DND-41 (cell line): ENCODE data around the gene CWC15.

ENCODE experiments used
- ATAC-seq: fragments of 200-7000 bp; cut with Tn5 transposase; 3 replicates; pipeline ENCODE4 v1.9.1; 2021; ENCODE audit warnings: low read depth; ENCODE audit not compliant: insufficient read depth
- DNase-seq: peaks from one replicate; pipeline ENCODE4 v3.0.0-alpha.2; 2020
- H2AFZ ChIP-seq: 2 replicates; pipeline ENCODE4 v1.6.0; 2012; ENCODE audit warnings: low read depth, low read length
- H3K27ac ChIP-seq: 2 replicates; pipeline ENCODE4 v1.5.1; 2012; ENCODE audit warnings: low read length, inconsistent platforms
- H3K27me3 ChIP-seq: fragments of 200-600 bp; sonication (generic); 2 replicates; pipeline ENCODE4 v1.6.0; 2012; ENCODE audit warnings: low read length, mild to moderate bottlenecking, inconsistent platforms; ENCODE audit not compliant: insufficient read depth, poor library complexity
- H3K36me3 ChIP-seq: 2 replicates; pipeline ENCODE4 v1.5.1; 2012; ENCODE audit warnings: low read length, inconsistent platforms; ENCODE audit not compliant: insufficient read depth
- H3K4me1 ChIP-seq: 2 replicates; pipeline ENCODE4 v1.5.1; 2012; ENCODE audit warnings: mild to moderate bottlenecking, low read length; ENCODE audit not compliant: insufficient read depth
- H3K4me2 ChIP-seq: 2 replicates; pipeline ENCODE4 v1.6.0; 2012; ENCODE audit warnings: mild to moderate bottlenecking, moderate library complexity, low read length, inconsistent platforms; ENCODE audit not compliant: insufficient read depth
- H3K4me3 ChIP-seq, 2 experiments: fragments of 200-600 bp in 1 of 2; shearing (Covaris generic) in 1 of 2; 2 replicates each; pipeline ENCODE4 v1.5.1; 2012 to 2016; ENCODE audit warnings: inconsistent platforms in 2 of 2, low read length in 2 of 2, mild to moderate bottlenecking in 2 of 2, low read depth in 1 of 2, moderate library complexity in 1 of 2
- H3K79me2 ChIP-seq: 2 replicates; pipeline ENCODE4 v1.6.0; 2012; ENCODE audit warnings: low read length, inconsistent platforms; ENCODE audit not compliant: insufficient read depth
- H3K9ac ChIP-seq: 2 replicates; pipeline ENCODE4 v1.6.0; 2012; ENCODE audit warnings: low read depth, mild to moderate bottlenecking, inconsistent platforms, low read length, moderate library complexity
- H3K9me3 ChIP-seq: 2 replicates; pipeline ENCODE4 v1.5.1; 2012; ENCODE audit warnings: low read length, moderate library complexity, mild to moderate bottlenecking, inconsistent platforms; ENCODE audit not compliant: insufficient read depth, severe bottlenecking
- H4K20me1 ChIP-seq: 2 replicates; pipeline ENCODE4 v1.6.0; 2012; ENCODE audit warnings: low read length; ENCODE audit not compliant: insufficient read depth
- EZH2 ChIP-seq: IDR thresholded peaks from 3 replicates; pipeline ENCODE4 v1.6.1; 2012; ENCODE audit warnings: borderline replicate concordance, low read depth, mild to moderate bottlenecking, moderate library complexity, low read length, inconsistent platforms; ENCODE audit not compliant: severe bottlenecking
- TF ChIP-seq, protein P1 (sequence below): IDR thresholded peaks from 2 replicates; pipeline ENCODE4 v1.5.1; 2012; ENCODE audit warnings: borderline replicate concordance, low read length, moderate library complexity, mild to moderate bottlenecking; ENCODE audit not compliant: poor library complexity, severe bottlenecking; ENCODE audit errors: extremely low read depth

The CWC15 gene

DNA sequence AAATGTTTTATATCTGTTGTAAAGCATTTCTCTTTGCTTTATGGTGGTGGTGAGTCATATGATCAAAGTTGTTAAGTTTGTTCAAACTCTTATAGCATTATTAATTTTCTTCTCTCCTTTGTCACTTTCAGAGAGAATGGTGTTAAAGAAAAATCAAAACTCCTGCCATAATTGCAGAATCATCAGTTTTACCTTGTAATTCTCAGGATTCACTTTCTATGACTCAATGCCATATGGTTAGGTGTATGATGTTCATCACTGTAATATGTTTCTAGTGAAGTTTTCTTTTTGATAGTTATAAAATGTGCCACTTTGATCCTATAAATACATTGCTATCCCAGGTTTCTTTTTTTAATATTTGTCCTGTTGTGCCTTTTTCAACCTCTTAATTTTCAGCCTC is 38.0 kb upstream of the CWC15 start:
- no peak overlapping the region for H3K4me2 ChIP-seq

DNA sequence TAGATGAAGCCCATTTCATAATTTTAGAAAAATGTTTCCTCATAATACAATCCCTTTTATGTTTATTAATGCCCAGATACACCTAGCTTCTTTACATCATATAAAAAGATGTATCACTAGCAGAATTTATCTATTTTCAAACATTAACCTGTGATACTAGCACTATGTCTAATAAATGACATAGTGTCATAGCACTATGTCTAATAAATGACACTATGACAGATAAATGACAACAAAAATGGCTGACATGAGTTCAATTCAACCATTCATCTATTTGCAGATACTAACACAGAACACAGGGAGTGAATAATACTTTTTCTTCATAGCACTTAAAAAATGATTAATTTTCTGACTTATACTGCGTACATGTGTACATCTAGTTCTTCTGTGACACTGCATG is 32.3 kb upstream of the CWC15 start:
- Histone ChIP-seq H3K4me2 (no peak overlapping the region), H3K9ac (no peak overlapping the region), H3K4me3 (no peak overlapping the region), H3K9me3 (no peaks in the 10 kb centered on the region), H3K27ac (no peak overlapping the region), H3K79me2 (no peaks in the 10 kb centered on the region), H2AFZ (no peak overlapping the region), H3K36me3 (no peaks in the 10 kb centered on the region), H4K20me1 (no peaks in the 10 kb centered on the region), H3K4me1 (no peaks in the 10 kb centered on the region), H3K27me3 (peaks cover 10% of the 10 kb centered on the region)
- DNase-seq (no peak), ATAC-seq (no peak)
- TF ChIP-seq, protein P1, sequence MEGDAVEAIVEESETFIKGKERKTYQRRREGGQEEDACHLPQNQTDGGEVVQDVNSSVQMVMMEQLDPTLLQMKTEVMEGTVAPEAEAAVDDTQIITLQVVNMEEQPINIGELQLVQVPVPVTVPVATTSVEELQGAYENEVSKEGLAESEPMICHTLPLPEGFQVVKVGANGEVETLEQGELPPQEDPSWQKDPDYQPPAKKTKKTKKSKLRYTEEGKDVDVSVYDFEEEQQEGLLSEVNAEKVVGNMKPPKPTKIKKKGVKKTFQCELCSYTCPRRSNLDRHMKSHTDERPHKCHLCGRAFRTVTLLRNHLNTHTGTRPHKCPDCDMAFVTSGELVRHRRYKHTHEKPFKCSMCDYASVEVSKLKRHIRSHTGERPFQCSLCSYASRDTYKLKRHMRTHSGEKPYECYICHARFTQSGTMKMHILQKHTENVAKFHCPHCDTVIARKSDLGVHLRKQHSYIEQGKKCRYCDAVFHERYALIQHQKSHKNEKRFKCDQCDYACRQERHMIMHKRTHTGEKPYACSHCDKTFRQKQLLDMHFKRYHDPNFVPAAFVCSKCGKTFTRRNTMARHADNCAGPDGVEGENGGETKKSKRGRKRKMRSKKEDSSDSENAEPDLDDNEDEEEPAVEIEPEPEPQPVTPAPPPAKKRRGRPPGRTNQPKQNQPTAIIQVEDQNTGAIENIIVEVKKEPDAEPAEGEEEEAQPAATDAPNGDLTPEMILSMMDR, result no peak
- no peak for TF ChIP-seq EZH2

More for the DNA sequence above, 38.0 kb upstream of the CWC15 start:
- Histone ChIP-seq H3K27ac (no peak overlapping the region), H3K4me1 (no peaks in the 10 kb centered on the region), H3K27me3 (peaks cover 4% of the 10 kb centered on the region), H3K79me2 (no peaks in the 10 kb centered on the region), H3K9me3 (no peaks in the 10 kb centered on the region), H3K36me3 (no peaks in the 10 kb centered on the region), H2AFZ (no peak overlapping the region), H3K4me3 (no peak overlapping the region), H3K9ac (no peak overlapping the region), H4K20me1 (no peaks in the 10 kb centered on the region)
- DNase-seq (no peak), ATAC-seq (no peak)
- TF ChIP-seq EZH2, result no peak
- TF ChIP-seq, protein P1, result no peak

DNA sequence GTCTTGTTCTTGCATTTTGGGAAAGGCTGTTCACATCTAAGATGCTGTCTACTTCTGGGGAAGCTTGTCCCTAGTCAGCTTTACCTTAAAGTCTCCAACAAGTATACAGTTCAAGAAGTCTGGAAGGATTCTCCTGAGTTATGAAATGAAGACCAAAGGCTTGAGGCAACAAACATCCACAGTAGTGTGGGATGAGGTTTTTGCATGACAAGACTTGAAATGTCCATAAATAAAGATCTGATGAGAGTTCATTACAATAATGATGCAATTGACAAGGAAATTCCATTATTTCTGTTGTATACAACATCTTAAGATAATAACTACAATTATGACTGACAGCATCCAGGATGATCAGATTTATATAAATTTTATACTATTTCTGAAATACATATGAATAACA is 30.4 kb upstream of the CWC15 start:
- no peaks in the 10 kb centered on the region for H3K79me2 ChIP-seq
- H3K27ac ChIP-seq, result no peak overlapping the region
- H3K9ac ChIP-seq, result no peak overlapping the region
- TF ChIP-seq, protein P1, result no peak
- no peak for TF ChIP-seq EZH2
- no peaks in the 10 kb centered on the region for H3K36me3 ChIP-seq
- H4K20me1 ChIP-seq, result no peaks in the 10 kb centered on the region
- ATAC-seq (no peak), DNase-seq (no peak)
- H3K4me3 ChIP-seq, result no peak overlapping the region
- no peaks in the 10 kb centered on the region for H3K9me3 ChIP-seq
- peaks cover 10% of the 10 kb centered on the region for H3K27me3 ChIP-seq
- H3K4me1 ChIP-seq, result no peaks in the 10 kb centered on the region
- H2AFZ ChIP-seq, result no peak overlapping the region
- no peak overlapping the region for H3K4me2 ChIP-seq

DNA sequence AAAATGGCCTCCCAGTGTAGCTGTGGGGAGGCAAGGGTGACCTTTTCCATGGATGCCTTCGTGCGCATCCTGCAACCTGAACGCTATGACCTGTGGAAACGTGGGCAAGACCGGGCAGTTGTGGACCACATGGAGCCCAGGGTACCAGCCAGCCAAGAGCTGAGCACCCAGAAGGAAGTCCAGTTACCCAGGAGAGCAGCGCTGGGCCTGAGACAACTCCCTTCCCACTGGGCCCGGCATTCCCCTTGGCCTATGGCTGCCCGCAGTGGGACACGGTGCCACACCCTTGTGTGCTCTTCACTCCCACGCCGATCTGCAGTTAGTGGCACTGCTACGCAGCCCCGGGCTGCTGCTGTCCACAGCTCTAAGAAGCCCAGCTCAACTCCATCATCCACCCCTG is 24.9 kb upstream of the CWC15 start:
- Histone ChIP-seq H4K20me1 (no peaks in the 10 kb centered on the region), H3K36me3 (no peaks in the 10 kb centered on the region), H2AFZ (no peak overlapping the region), H3K4me2 (no peak overlapping the region), H3K4me3 (no peak overlapping the region), H3K9me3 (no peaks in the 10 kb centered on the region), H3K79me2 (no peaks in the 10 kb centered on the region), H3K27me3 (no peaks in the 10 kb centered on the region), H3K27ac (no peak overlapping the region), H3K4me1 (no peaks in the 10 kb centered on the region), H3K9ac (no peak overlapping the region)
- DNase-seq (no peak), ATAC-seq (no peak)
- TF ChIP-seq, protein P1, result no peak
- no peak for TF ChIP-seq EZH2
